Panc1 (cell line): ENCODE measurements around the gene RGL4. TPM values are rescaled to one million over a fixed set of nuclear protein-coding genes. Genes with fewer than 3 reads are reported as not detected.

Experiments used
- ATAC-seq: fragments of 200-7000 bp; cut with Tn5 transposase; 2 replicates; pipeline ENCODE4 v1.9.1; 2020; ENCODE audit warnings: mild to moderate bottlenecking, moderate library complexity
- BruUV-seq: library from RNA; stranded (reverse); fragments of 400-500 nt; replicated peaks from 2 replicates; lab custom pipeline; 2021; lab: Mats Ljungman, UMichigan
- CTCF ChIA-PET: fragments of 300-600 bp; sonication (Branson Sonifier 250); formaldehyde crosslinking; loops from one replicate; lab custom pipeline; 2022; ENCODE audit warnings: antibody characterized with exemption; lab: Charles Lee
- POLR2A ChIA-PET: fragments of 300-600 bp; sonication (Branson Sonifier 250); formaldehyde crosslinking; loops from one replicate; lab custom pipeline; 2022; ENCODE audit warnings: antibody characterized with exemption; lab: Charles Lee
- DNase-seq: peaks from one replicate; pipeline ENCODE4 v3.0.0-alpha.2; 2010; ENCODE audit warnings: low read depth, low spot score
- H3K27ac ChIP-seq: 2 replicates; pipeline ENCODE4 v1.5.1; 2011; ENCODE audit warnings: mild to moderate bottlenecking, low read length, inconsistent platforms
- H3K27me3 ChIP-seq: fragments of 200-500 bp; sonication (Bioruptor generic); 2 replicates; pipeline ENCODE4 v1.6.0; 2014; ENCODE audit warnings: low read length, inconsistent platforms; ENCODE audit not compliant: control insufficient read depth, insufficient read depth
- H3K36me3 ChIP-seq: fragments of 200-500 bp; sonication (Bioruptor generic); 2 replicates; pipeline ENCODE4 v1.5.1; 2014; ENCODE audit warnings: inconsistent platforms, mild to moderate bottlenecking, low read length, moderate library complexity; ENCODE audit not compliant: control insufficient read depth, insufficient read depth
- H3K4me1 ChIP-seq: 2 replicates; pipeline ENCODE4 v1.5.1; 2011; ENCODE audit warnings: inconsistent platforms, mild to moderate bottlenecking, low read length, moderate library complexity; ENCODE audit not compliant: control insufficient read depth, insufficient read depth
- H3K4me3 ChIP-seq, 2 experiments: 2 replicates each; pipeline ENCODE4 v1.5.1; 2011 to 2012; ENCODE audit warnings: low read depth in 2 of 2, low read length in 2 of 2, mild to moderate bottlenecking in 2 of 2, inconsistent platforms in 1 of 2, moderate library complexity in 1 of 2
- H3K9me3 ChIP-seq: fragments of 200-500 bp; sonication (Bioruptor generic); 2 replicates; pipeline ENCODE4 v1.5.1; 2014; ENCODE audit warnings: low read depth, mild to moderate bottlenecking, inconsistent platforms, low read length, moderate library complexity; ENCODE audit not compliant: control insufficient read depth, insufficient read depth
- POLR2AphosphoS5 ChIP-seq: IDR thresholded peaks from 2 replicates; pipeline ENCODE4 v1.6.1; 2012; ENCODE audit warnings: mild to moderate bottlenecking, low read depth, low read length, moderate library complexity
- SIN3A ChIP-seq: IDR thresholded peaks from 2 replicates; pipeline ENCODE4 v1.6.1; 2012; ENCODE audit warnings: low read depth, mild to moderate bottlenecking, low read length, moderate library complexity, borderline replicate concordance; ENCODE audit not compliant: insufficient read depth
- TCF7L2 ChIP-seq: IDR thresholded peaks from 2 replicates; pipeline ENCODE4 v1.6.1; 2011; ENCODE audit warnings: mild to moderate bottlenecking, low read depth, low read length, inconsistent platforms
- in situ Hi-C: cut with HindIII; loops from 2 replicates; pipeline ENCODE4 v1.10.0; 2016; ENCODE audit warnings: low sequenced_read_pairs, low pct_unique_long_range_greater_than_20kb
- intact Hi-C: fragments of 100-400 bp; cut with micrococcal nuclease; formaldehyde crosslinking; loops from one replicate; pipeline ENCODE4 v1.10.0; 2022; ENCODE audit not compliant: unreplicated experiment
- total RNA-seq: library from RNA; stranded (reverse); gene quantifications from one replicate; pipeline ENCODE4 v1.2.1, GENCODE V29; 2021; ENCODE audit not compliant: unreplicated experiment
- TF ChIP-seq, protein P1 (sequence below), 2 experiments: IDR thresholded peaks; 2 replicates each; pipeline ENCODE4 v1.6.1; 2011 to 2012; ENCODE audit warnings: low read depth in 2 of 2, control low read depth in 1 of 2, low read length in 1 of 2, mild to moderate bottlenecking in 1 of 2, moderate library complexity in 1 of 2; ENCODE audit not compliant: insufficient read depth in 1 of 2
- TF ChIP-seq, protein P2 (sequence below): fragments of 450-650 bp; IDR thresholded peaks from 2 replicates; pipeline ENCODE4 v1.5.1; 2017; ENCODE audit warnings: mild to moderate bottlenecking

The RGL4 gene
- total RNA-seq, 1 experiment from 2014 or later, result not detected

DNA sequence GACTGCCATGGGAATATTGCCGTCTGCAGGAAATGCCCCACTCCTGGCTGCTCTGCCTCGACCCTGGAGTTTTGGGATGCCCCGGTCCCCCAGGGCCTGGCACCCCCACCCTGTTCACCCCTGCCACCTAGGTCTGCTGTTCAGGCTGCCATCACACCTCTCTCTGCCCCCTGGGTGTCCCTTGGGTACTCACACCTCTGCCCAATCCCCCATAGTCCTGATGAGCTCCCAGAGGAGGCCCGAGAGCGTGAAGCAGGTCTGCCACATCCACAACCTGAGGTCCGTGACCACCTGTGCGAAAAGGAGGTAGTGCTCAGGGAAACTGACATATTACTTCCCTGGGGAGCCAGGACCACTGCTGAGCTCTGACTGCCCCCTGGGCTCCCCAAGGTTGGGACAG is 38.5 kb upstream of the RGL4 start:
- BruUV-seq, result no TSS peak
- Histone ChIP-seq H3K27ac (no peak overlapping the region), H3K4me3 (no peak overlapping the region), H3K36me3 (no peaks in the 10 kb centered on the region), H3K9me3 (no peaks in the 10 kb centered on the region), H3K27me3 (no peaks in the 10 kb centered on the region), H3K4me1 (no peaks in the 10 kb centered on the region)
- ChIA-PET POLR2A (no interaction called here), CTCF (no interaction called here)
- TF ChIP-seq SIN3A (no peak), POLR2AphosphoS5 (no peak), TCF7L2 (no peak)
- TF ChIP-seq, protein P1, sequence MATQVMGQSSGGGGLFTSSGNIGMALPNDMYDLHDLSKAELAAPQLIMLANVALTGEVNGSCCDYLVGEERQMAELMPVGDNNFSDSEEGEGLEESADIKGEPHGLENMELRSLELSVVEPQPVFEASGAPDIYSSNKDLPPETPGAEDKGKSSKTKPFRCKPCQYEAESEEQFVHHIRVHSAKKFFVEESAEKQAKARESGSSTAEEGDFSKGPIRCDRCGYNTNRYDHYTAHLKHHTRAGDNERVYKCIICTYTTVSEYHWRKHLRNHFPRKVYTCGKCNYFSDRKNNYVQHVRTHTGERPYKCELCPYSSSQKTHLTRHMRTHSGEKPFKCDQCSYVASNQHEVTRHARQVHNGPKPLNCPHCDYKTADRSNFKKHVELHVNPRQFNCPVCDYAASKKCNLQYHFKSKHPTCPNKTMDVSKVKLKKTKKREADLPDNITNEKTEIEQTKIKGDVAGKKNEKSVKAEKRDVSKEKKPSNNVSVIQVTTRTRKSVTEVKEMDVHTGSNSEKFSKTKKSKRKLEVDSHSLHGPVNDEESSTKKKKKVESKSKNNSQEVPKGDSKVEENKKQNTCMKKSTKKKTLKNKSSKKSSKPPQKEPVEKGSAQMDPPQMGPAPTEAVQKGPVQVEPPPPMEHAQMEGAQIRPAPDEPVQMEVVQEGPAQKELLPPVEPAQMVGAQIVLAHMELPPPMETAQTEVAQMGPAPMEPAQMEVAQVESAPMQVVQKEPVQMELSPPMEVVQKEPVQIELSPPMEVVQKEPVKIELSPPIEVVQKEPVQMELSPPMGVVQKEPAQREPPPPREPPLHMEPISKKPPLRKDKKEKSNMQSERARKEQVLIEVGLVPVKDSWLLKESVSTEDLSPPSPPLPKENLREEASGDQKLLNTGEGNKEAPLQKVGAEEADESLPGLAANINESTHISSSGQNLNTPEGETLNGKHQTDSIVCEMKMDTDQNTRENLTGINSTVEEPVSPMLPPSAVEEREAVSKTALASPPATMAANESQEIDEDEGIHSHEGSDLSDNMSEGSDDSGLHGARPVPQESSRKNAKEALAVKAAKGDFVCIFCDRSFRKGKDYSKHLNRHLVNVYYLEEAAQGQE (IDR thresholded peaks at IDR 0.05; ENCODE audit: insufficient read depth in 1 of 2, low read depth in 2 of 2, low read length in 1 of 2), result no peak
- TF ChIP-seq, protein P2, sequence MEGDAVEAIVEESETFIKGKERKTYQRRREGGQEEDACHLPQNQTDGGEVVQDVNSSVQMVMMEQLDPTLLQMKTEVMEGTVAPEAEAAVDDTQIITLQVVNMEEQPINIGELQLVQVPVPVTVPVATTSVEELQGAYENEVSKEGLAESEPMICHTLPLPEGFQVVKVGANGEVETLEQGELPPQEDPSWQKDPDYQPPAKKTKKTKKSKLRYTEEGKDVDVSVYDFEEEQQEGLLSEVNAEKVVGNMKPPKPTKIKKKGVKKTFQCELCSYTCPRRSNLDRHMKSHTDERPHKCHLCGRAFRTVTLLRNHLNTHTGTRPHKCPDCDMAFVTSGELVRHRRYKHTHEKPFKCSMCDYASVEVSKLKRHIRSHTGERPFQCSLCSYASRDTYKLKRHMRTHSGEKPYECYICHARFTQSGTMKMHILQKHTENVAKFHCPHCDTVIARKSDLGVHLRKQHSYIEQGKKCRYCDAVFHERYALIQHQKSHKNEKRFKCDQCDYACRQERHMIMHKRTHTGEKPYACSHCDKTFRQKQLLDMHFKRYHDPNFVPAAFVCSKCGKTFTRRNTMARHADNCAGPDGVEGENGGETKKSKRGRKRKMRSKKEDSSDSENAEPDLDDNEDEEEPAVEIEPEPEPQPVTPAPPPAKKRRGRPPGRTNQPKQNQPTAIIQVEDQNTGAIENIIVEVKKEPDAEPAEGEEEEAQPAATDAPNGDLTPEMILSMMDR, result no peak
- intact Hi-C loops, result no loop called here
- no peak for ATAC-seq
- in situ Hi-C loops, result no loop called here
- DNase-seq, result no peak

DNA sequence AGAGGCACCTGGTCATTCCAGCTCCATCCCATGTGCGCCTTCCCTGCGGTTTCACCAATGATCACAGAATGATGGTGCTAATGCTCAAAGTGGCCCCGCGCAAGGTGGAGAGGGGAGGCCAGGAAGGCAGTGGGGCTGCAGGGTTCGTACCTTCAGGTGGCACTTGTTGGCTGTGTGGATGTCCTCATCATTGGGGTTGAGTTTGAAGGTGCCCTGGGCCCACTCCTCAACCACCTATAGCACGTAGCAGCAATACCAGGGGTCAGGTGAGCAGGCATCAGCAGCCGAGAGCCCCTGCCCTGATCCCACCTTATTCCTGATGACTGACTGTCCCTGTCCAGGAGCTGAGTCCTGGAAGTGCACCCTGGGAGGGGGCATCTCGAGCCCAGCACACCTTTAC is 38.1 kb upstream of the RGL4 start:
- H3K9me3 ChIP-seq, result no peaks in the 10 kb centered on the region
- H3K36me3 ChIP-seq, result no peaks in the 10 kb centered on the region
- DNase-seq, result no peak
- no peak overlapping the region for H3K4me3 ChIP-seq
- POLR2A ChIA-PET, result no interaction called here
- BruUV-seq, result no TSS peak
- in situ Hi-C loops, result no loop called here
- H3K27ac ChIP-seq, result no peak overlapping the region
- ATAC-seq, result no peak
- CTCF ChIA-PET, result no interaction called here
- H3K27me3 ChIP-seq, result no peaks in the 10 kb centered on the region
- no peaks in the 10 kb centered on the region for H3K4me1 ChIP-seq
- TF ChIP-seq, protein P1 (IDR thresholded peaks at IDR 0.05; ENCODE audit: insufficient read depth in 1 of 2, low read depth in 2 of 2, low read length in 1 of 2), result no peak
- TF ChIP-seq, protein P2, result no peak
- TF ChIP-seq TCF7L2, result no peak
- no peak for TF ChIP-seq POLR2AphosphoS5
- no peak for TF ChIP-seq SIN3A
- intact Hi-C loops, result no loop called here
